HEK293 (cell line): ENCODE data around the gene TTLL1.
A peak's percentile ranks its signal among the peaks of the same experiment; 100 is the strongest.

ENCODE experiments used
- CTCF ChIA-PET: fragments of 350-600 bp; formaldehyde crosslinking; extraction: SDS; loops from one replicate; lab custom pipeline; 2021; ENCODE audit warnings: antibody characterized with exemption; lab: Yijun Ruan, JAX
- POLR2A ChIA-PET: fragments of 300-600 bp; formaldehyde crosslinking; extraction: SDS; loops from one replicate; lab custom pipeline; 2020; ENCODE audit warnings: antibody characterized with exemption, inconsistent platforms; lab: Yijun Ruan, JAX
- H3K27ac ChIP-seq: fragments of 200-500 bp; sonication (Bioruptor generic); 2 replicates; pipeline ENCODE4 v1.5.1; 2014; ENCODE audit warnings: low read depth, low read length, control low read depth, inconsistent platforms; ENCODE audit errors: extremely low read depth
- H3K36me3 ChIP-seq, 2 experiments: fragments of 200-500 bp in 1 of 2; sonication (Bioruptor generic) in 1 of 2; 1 replicate in 1 of 2; 2 replicates in 1 of 2; pipeline ENCODE4 v1.5.1; 2014 to 2017; ENCODE audit warnings: inconsistent platforms in 2 of 2, low read length in 2 of 2; ENCODE audit not compliant: control insufficient read depth in 2 of 2, insufficient read depth in 1 of 2
- H3K4me1 ChIP-seq: fragments of 200-500 bp; sonication (Bioruptor generic); 2 replicates; pipeline ENCODE4 v1.5.1; 2014; ENCODE audit warnings: mild to moderate bottlenecking, low read length, inconsistent platforms; ENCODE audit not compliant: control insufficient read depth, insufficient read depth
- H3K4me3 ChIP-seq: 2 replicates; pipeline ENCODE4 v1.5.1; 2011; ENCODE audit warnings: low read depth, mild to moderate bottlenecking, control low read depth, low read length, moderate library complexity
- H3K9me3 ChIP-seq: fragments of 200-500 bp; sonication (Bioruptor generic); 2 replicates; pipeline ENCODE4 v1.5.1; 2014; ENCODE audit warnings: low read depth, low read length, inconsistent platforms; ENCODE audit not compliant: control insufficient read depth, insufficient read depth
- EGR2 ChIP-seq: fragments of 450-650 bp; formaldehyde crosslinking; IDR thresholded peaks from 2 replicates; pipeline ENCODE4 v1.5.1; 2016; ENCODE audit warnings: low read depth, missing biosample characterization, missing genetic modification characterization
- GLIS1 ChIP-seq: fragments of 450-650 bp; formaldehyde crosslinking; IDR thresholded peaks from 2 replicates; pipeline ENCODE4 v1.5.1; 2016; ENCODE audit warnings: missing biosample characterization, missing genetic modification characterization
- GLIS2 ChIP-seq: fragments of 450-650 bp; formaldehyde crosslinking; IDR thresholded peaks from 2 replicates; pipeline ENCODE4 v1.5.1; 2016; ENCODE audit warnings: missing biosample characterization, missing genetic modification characterization
- IKZF3 ChIP-seq: fragments of 450-650 bp; IDR thresholded peaks from 2 replicates; pipeline ENCODE4 v1.5.0; 2018; ENCODE audit warnings: missing biosample characterization, mild to moderate bottlenecking, missing genetic modification characterization, moderate library complexity
- OSR2 ChIP-seq: fragments of 450-650 bp; formaldehyde crosslinking; IDR thresholded peaks from 2 replicates; pipeline ENCODE4 v1.5.1; 2016; ENCODE audit warnings: missing biosample characterization, missing genetic modification characterization
- ZBTB1 ChIP-seq: fragments of 450-650 bp; formaldehyde crosslinking; IDR thresholded peaks from 2 replicates; pipeline ENCODE4 v1.5.1; 2016; ENCODE audit warnings: missing biosample characterization, missing genetic modification characterization
- ZBTB17 ChIP-seq: fragments of 450-650 bp; formaldehyde crosslinking; IDR thresholded peaks from 2 replicates; pipeline ENCODE4 v1.5.1; 2016; ENCODE audit warnings: missing biosample characterization, missing genetic modification characterization
- ZBTB20 ChIP-seq: fragments of 450-650 bp; formaldehyde crosslinking; IDR thresholded peaks from 2 replicates; pipeline ENCODE4 v1.5.1; 2016; ENCODE audit warnings: missing biosample characterization, missing genetic modification characterization
- ZEB2 ChIP-seq: fragments of 450-650 bp; formaldehyde crosslinking; IDR thresholded peaks from 2 replicates; pipeline ENCODE4 v1.5.1; 2016; ENCODE audit warnings: missing biosample characterization, missing genetic modification characterization
- ZFHX2 ChIP-seq: fragments of 450-650 bp; formaldehyde crosslinking; conservative IDR thresholded peaks from 2 replicates; pipeline ENCODE4 v1.5.1; 2016; ENCODE audit warnings: missing biosample characterization, missing genetic modification characterization
- ZFP69B ChIP-seq: fragments of 450-650 bp; formaldehyde crosslinking; IDR thresholded peaks from 2 replicates; pipeline ENCODE4 v1.5.1; 2016; ENCODE audit warnings: missing biosample characterization, missing genetic modification characterization
- ZIC2 ChIP-seq: fragments of 450-650 bp; formaldehyde crosslinking; IDR thresholded peaks from 2 replicates; pipeline ENCODE4 v1.5.1; 2016; ENCODE audit warnings: missing biosample characterization, missing genetic modification characterization
- ZNF121 ChIP-seq: fragments of 450-650 bp; formaldehyde crosslinking; IDR thresholded peaks from 2 replicates; pipeline ENCODE4 v1.5.1; 2016; ENCODE audit warnings: missing biosample characterization, missing genetic modification characterization
- ZNF184 ChIP-seq: fragments of 450-650 bp; IDR thresholded peaks from 2 replicates; pipeline ENCODE4 v1.5.1; 2018; ENCODE audit warnings: missing biosample characterization, mild to moderate bottlenecking, missing genetic modification characterization
- ZNF366 ChIP-seq: fragments of 450-650 bp; formaldehyde crosslinking; conservative IDR thresholded peaks from 2 replicates; pipeline ENCODE4 v1.5.1; 2016; ENCODE audit warnings: missing biosample characterization, missing genetic modification characterization
- ZNF600 ChIP-seq: fragments of 450-650 bp; formaldehyde crosslinking; IDR thresholded peaks from 2 replicates; pipeline ENCODE4 v1.5.1; 2016; ENCODE audit warnings: missing biosample characterization, missing genetic modification characterization
- ZNF792 ChIP-seq: fragments of 450-650 bp; formaldehyde crosslinking; IDR thresholded peaks from 2 replicates; pipeline ENCODE4 v1.5.1; 2016; ENCODE audit warnings: missing biosample characterization, missing genetic modification characterization
- TF ChIP-seq, protein P1 (sequence below): fragments of 450-650 bp; formaldehyde crosslinking; IDR thresholded peaks from 2 replicates; pipeline ENCODE4 v1.5.1; 2016; ENCODE audit warnings: missing biosample characterization, missing genetic modification characterization
- TF ChIP-seq, protein P2 (sequence below): fragments of 450-650 bp; formaldehyde crosslinking; IDR thresholded peaks from 2 replicates; pipeline ENCODE4 v1.5.1; 2017; ENCODE audit warnings: missing biosample characterization, missing genetic modification characterization
- TF ChIP-seq, protein P3 (sequence below): fragments of 450-650 bp; formaldehyde crosslinking; IDR thresholded peaks from 2 replicates; pipeline ENCODE4 v1.5.1; 2016; ENCODE audit warnings: missing biosample characterization, missing genetic modification characterization
- TF ChIP-seq, protein P4 (sequence below): fragments of 450-650 bp; formaldehyde crosslinking; IDR thresholded peaks from 2 replicates; pipeline ENCODE4 v1.5.1; 2016; ENCODE audit warnings: missing biosample characterization, missing genetic modification characterization
- TF ChIP-seq, protein P5 (sequence below): fragments of 450-650 bp; formaldehyde crosslinking; IDR thresholded peaks from 2 replicates; pipeline ENCODE4 v1.5.1; 2016; ENCODE audit warnings: missing biosample characterization, missing genetic modification characterization

TTLL1 gene

DNA sequence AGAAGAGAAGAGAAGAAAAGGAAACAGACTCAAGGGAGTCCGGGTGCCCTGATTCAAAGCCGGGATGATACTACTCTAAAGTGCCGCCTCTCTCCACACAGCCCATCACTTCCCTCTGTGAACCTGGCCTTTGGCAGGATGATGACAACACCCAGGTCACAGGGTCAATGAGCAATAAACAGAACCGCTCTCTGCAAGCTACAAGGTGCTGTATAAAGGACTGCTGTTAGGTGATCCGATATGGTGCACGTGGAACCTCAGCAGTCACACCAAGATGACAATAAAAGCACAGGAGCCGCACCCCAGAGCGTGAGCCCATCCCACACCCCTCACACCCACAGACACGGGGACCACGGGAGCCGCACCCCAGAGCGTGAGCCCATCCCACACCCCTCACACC, 10.7 kb downstream of the TTLL1 start (continued):
- TF ChIP-seq, protein P1, sequence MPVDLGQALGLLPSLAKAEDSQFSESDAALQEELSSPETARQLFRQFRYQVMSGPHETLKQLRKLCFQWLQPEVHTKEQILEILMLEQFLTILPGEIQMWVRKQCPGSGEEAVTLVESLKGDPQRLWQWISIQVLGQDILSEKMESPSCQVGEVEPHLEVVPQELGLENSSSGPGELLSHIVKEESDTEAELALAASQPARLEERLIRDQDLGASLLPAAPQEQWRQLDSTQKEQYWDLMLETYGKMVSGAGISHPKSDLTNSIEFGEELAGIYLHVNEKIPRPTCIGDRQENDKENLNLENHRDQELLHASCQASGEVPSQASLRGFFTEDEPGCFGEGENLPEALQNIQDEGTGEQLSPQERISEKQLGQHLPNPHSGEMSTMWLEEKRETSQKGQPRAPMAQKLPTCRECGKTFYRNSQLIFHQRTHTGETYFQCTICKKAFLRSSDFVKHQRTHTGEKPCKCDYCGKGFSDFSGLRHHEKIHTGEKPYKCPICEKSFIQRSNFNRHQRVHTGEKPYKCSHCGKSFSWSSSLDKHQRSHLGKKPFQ (tag by site-specific recombination), result no peak
- TF ChIP-seq ZNF792, result no peak

DNA sequence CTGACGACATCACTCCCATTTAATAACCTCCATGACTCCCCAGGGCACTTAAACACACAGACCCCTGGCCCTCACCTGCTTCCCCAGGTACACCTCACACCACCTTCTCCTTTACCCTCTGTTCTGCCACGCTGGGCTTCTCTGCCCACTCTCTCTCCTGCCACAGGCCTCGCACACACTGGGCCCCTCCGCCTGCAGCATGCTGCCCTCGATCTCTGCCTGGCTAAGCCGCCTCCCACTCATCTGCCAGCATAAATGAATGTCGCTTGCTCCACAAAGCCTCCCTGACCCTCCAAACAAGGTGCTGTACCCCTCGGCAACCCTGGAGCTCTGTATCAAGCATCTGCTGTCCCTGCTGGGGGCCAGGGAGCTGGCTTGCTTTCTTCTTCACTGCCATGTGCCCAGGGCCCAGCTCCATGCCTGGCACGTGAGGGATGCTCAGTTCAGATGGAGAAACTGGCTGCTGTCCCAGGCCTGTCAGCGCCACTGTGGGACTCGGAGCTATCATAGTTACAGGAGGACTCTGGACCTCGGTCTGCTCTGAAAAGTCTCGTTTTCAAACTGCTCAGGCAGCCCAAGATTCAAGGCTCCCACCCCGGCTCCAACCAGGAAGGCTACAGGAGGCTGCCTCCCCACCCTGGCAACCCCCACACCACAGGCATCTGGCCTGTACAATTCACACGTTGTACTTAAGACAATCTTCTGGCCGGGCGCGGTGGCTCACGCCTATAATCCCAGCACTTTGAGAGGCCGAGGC, 11.9 kb downstream of the TTLL1 start:
- H3K36me3 ChIP-seq, result no peaks in the 10 kb centered on the region
- POLR2A ChIA-PET, result interaction anchor here (0.5 kb wide), 1 partner anchor 21 kb away, joined by 15 read pairs; no protein-coding TSS in a partner anchor
- no peak overlapping the region for H3K4me3 ChIP-seq
- no peaks in the 10 kb centered on the region for H3K9me3 ChIP-seq
- no peak overlapping the region for H3K27ac ChIP-seq
- peak; percentile 52 for TF ChIP-seq ZFHX2 (tag by site-specific recombination)
- 0 out of 2 replicates have a peak, but pooled peaks have one; percentile 15 for TF ChIP-seq ZBTB17
- peak; percentile 53; the same call in 1 of the 2 replicates for TF ChIP-seq ZFP69B (tag by site-specific recombination)
- TF ChIP-seq, protein P2, sequence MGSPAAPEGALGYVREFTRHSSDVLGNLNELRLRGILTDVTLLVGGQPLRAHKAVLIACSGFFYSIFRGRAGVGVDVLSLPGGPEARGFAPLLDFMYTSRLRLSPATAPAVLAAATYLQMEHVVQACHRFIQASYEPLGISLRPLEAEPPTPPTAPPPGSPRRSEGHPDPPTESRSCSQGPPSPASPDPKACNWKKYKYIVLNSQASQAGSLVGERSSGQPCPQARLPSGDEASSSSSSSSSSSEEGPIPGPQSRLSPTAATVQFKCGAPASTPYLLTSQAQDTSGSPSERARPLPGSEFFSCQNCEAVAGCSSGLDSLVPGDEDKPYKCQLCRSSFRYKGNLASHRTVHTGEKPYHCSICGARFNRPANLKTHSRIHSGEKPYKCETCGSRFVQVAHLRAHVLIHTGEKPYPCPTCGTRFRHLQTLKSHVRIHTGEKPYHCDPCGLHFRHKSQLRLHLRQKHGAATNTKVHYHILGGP, result no peak
- TF ChIP-seq EGR2 (tag by site-specific recombination), result peak; percentile 36; the same call in 1 of the 2 replicates
- no peak for TF ChIP-seq IKZF3 (tag by site-specific recombination)
- peak; percentile 62 for TF ChIP-seq ZEB2 (tag by site-specific recombination)
- TF ChIP-seq ZNF600, result peak; percentile 60
- H3K4me1 ChIP-seq, result no peaks in the 10 kb centered on the region
- CTCF ChIA-PET, result interaction anchor here (0.7 to 1.1 kb wide), 2 partner anchors 86 to 294 kb away, joined by 3 read pairs; no protein-coding TSS in a partner anchor

DNA sequence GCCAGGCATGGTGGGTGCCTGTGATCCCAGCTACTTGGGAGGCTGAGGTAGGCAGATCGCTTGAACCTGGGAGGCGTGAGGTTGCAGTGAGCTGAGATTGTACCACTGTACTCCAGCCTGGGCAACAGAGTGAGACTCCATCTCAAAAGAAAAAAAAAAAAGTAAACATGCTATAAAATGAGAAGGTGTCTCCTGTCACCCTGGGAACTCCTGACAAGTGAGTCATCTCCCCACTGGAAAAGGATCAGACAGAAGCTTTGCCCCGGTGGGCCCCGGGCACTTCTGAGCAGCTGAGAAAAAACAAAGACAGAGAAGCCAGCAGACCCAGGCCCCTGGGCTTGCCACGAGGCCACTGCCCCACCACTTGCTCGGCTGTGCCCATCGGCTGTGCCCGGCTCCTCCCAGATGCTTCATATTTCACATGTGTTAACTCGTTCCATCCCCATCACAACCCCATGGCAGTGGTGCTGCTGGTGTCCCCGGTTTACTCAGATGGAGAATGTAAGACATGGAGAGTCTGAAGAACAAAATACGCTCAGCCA, 22.3 kb downstream of the TTLL1 start:
- peaks cover 8% of the 10 kb centered on the region for H3K4me1 ChIP-seq
- CTCF ChIA-PET, result interaction anchor here (0.6 to 1.5 kb wide), 5 partner anchors 16 to 445 kb away, joined by 3 to 10 read pairs (median 3); no protein-coding TSS in a partner anchor
- H3K4me3 ChIP-seq, result no peak overlapping the region
- no peaks in the 10 kb centered on the region for H3K9me3 ChIP-seq
- H3K27ac ChIP-seq, result peak overlapping the region; percentile 78
- H3K36me3 ChIP-seq, result no peaks in the 10 kb centered on the region; a peak in 1 of 3 replicates
- POLR2A ChIA-PET, result interaction anchor here (0.6 to 0.7 kb wide), 2 partner anchors 11 to 291 kb away, joined by 3 to 6 read pairs; no protein-coding TSS in a partner anchor
- TF ChIP-seq GLIS2 (0 out of 2 replicates have a peak, but pooled peaks have one; percentile 1), ZBTB1 (tag by site-specific recombination) (no peak), GLIS1 (tag by site-specific recombination) (peak; percentile 56; the same call in 1 of the 2 replicates), ZNF184 (tag by site-specific recombination) (no peak), OSR2 (tag by site-specific recombination) (peak; percentile 55; the same call in 1 of the 2 replicates), ZNF121 (tag by site-specific recombination) (peak; percentile 67; the same call in 1 of the 2 replicates), ZBTB20 (tag by site-specific recombination) (peak; percentile 31; the same call in 1 of the 2 replicates), ZIC2 (tag by site-specific recombination) (no peak), ZNF366 (tag by site-specific recombination) (peak; percentile 43), ZFHX2 (tag by site-specific recombination) (0 out of 2 replicates have a peak, but pooled peaks have one; percentile 16)
- TF ChIP-seq, protein P3, sequence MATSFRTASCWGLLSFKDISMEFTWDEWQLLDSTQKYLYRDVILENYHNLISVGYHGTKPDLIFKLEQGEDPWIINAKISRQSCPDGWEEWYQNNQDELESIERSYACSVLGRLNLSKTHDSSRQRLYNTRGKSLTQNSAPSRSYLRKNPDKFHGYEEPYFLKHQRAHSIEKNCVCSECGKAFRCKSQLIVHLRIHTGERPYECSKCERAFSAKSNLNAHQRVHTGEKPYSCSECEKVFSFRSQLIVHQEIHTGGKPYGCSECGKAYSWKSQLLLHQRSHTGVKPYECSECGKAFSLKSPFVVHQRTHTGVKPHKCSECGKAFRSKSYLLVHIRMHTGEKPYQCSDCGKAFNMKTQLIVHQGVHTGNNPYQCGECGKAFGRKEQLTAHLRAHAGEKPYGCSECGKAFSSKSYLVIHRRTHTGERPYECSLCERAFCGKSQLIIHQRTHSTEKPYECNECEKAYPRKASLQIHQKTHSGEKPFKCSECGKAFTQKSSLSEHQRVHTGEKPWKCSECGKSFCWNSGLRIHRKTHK (tag by site-specific recombination), result no peak
- TF ChIP-seq, protein P4, sequence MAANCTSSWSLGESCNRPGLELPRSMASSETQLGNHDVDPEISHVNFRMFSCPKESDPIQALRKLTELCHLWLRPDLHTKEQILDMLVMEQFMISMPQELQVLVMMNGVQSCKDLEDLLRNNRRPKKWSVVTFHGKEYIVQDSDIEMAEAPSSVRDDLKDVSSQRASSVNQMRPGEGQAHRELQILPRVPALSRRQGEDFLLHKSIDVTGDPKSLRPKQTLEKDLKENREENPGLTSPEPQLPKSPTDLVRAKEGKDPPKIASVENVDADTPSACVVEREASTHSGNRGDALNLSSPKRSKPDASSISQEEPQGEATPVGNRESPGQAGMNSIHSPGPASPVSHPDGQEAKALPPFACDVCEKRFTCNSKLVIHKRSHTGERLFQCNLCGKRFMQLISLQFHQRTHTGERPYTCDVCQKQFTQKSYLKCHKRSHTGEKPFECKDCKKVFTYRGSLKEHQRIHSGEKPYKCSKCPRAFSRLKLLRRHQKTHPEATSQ (tag by site-specific recombination), result no peak
- TF ChIP-seq, protein P5, sequence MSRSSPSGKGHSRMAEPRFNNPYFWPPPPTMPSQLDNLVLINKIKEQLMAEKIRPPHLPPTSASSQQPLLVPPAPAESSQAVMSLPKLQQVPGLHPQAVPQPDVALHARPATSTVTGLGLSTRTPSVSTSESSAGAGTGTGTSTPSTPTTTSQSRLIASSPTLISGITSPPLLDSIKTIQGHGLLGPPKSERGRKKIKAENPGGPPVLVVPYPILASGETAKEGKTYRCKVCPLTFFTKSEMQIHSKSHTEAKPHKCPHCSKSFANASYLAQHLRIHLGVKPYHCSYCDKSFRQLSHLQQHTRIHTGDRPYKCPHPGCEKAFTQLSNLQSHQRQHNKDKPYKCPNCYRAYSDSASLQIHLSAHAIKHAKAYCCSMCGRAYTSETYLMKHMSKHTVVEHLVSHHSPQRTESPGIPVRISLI, result peak; percentile 95
